SK-N-SH treated with all-trans-retinoic acid at 6 μM for 48 hours (cell line): ENCODE measurements around the gene RESF1.

ENCODE experiments used
- BACH2 ChIP-seq: fragments of 250-450 bp; sonication (Bioruptor Pico); IDR thresholded peaks from 2 replicates; pipeline ENCODE4 v1.9.0; 2021; ENCODE audit warnings: mild to moderate bottlenecking, borderline replicate concordance
- ISL1 ChIP-seq: fragments of 250-450 bp; sonication (Bioruptor Pico); IDR thresholded peaks from 2 replicates; pipeline ENCODE4 v2.1.2; 2022; ENCODE audit warnings: mild to moderate bottlenecking, moderate library complexity
- PATZ1 ChIP-seq: fragments of 250-450 bp; sonication (Bioruptor Pico); IDR thresholded peaks from 2 replicates; pipeline ENCODE4 v1.8.0; 2020; ENCODE audit warnings: mild to moderate bottlenecking, moderate library complexity, borderline replicate concordance
- ZFP3 ChIP-seq: fragments of 250-450 bp; sonication (Bioruptor Pico); IDR thresholded peaks from 2 replicates; pipeline ENCODE4 v1.5.0; 2020; ENCODE audit warnings: mild to moderate bottlenecking, moderate library complexity
- ZNF70 ChIP-seq: fragments of 450-650 bp; formaldehyde crosslinking; IDR thresholded peaks from 2 replicates; pipeline ENCODE4 v1.5.0; 2020; ENCODE audit warnings: mild to moderate bottlenecking, moderate library complexity

GRCh38 chr12:31974673-31975072, 15.5 kb downstream of the RESF1 start:
- no peak for TF ChIP-seq PATZ1 (CRISPR knock-in tag)
- TF ChIP-seq ISL1 (CRISPR knock-in tag), result no peak
- no peak for TF ChIP-seq BACH2 (CRISPR knock-in tag)
- no peak for TF ChIP-seq ZFP3 (CRISPR knock-in tag)
- TF ChIP-seq ZNF70 (CRISPR knock-in tag), result no peak
